ENCODE data around the gene CX3CL1.

DNA sequence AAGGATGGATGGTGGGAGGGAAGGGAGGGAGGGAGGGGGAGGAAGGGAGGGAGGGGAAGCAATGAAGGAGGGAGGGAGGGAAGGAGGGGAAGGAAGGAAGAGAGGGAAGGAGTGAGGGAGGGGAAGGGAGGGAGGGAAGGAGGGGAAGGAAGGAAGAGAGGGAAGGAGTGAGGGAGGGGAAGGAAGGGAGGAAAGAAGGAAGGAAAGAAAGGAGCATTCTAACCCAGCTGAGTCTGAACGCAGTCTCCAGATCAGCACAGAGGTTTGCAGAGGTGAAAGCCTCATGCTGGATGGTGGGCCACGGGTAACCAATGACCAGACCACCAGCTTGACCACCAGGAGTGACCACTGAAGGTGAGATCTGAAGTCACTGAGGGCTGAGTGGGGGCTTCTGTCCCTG is 50.9 kb downstream of the CX3CL1 start:
- TF ChIP-seq POLR2A (IDR thresholded peaks at IDR 0.05; ENCODE audit: low read depth, low read length) (no peak), RAD21 (IDR thresholded peaks at IDR 0.05; ENCODE audit: low read length) (no peak)
